Fibroblast of lung (primary cell): ENCODE measurements around the gene NKX1-2. TPM values are rescaled to one million over a fixed set of nuclear protein-coding genes. Genes with fewer than 3 reads are reported as not detected.

Source experiments
- DNase-seq, 2 donors: peaks; one replicate each; pipeline versions ENCODE4 v3.0.0 to v3.0.0-alpha.2; 2010; ENCODE audit warnings: low read depth in 2 of 2
- H2AFZ ChIP-seq: 2 replicates; pipeline ENCODE4 v1.5.1; 2012; ENCODE audit warnings: low read length, control low read depth, inconsistent platforms
- H3K27ac ChIP-seq: 2 replicates; pipeline ENCODE4 v1.5.1; 2011; ENCODE audit warnings: low read length, control low read depth; ENCODE audit not compliant: insufficient read depth
- H3K27me3 ChIP-seq: 2 replicates; pipeline ENCODE4 v1.5.1; 2011; ENCODE audit warnings: mild to moderate bottlenecking, low read length; ENCODE audit not compliant: control insufficient read depth, insufficient read depth
- H3K36me3 ChIP-seq: 2 replicates; pipeline ENCODE4 v1.5.1; 2011; ENCODE audit warnings: low read length; ENCODE audit not compliant: control insufficient read depth, insufficient read depth
- H3K4me1 ChIP-seq: 2 replicates; pipeline ENCODE4 v1.5.1; 2011; ENCODE audit warnings: low read length; ENCODE audit not compliant: control insufficient read depth, insufficient read depth; ENCODE audit errors: extremely low read depth
- H3K4me2 ChIP-seq: 2 replicates; pipeline ENCODE4 v1.5.1; 2011; ENCODE audit warnings: low read length, control low read depth; ENCODE audit not compliant: insufficient read depth; ENCODE audit errors: extremely low read depth
- H3K4me3 ChIP-seq, 4 experiments: fragments of 200-600 bp in 1 of 4; sonication (generic) in 1 of 4; replicated peaks in 1 of 4; 2 replicates each; pipeline ENCODE4 v1.5.1; 2011 to 2016; ENCODE audit warnings: low read length in 4 of 4, low read depth in 3 of 4, mild to moderate bottlenecking in 3 of 4, control low read depth in 2 of 4, inconsistent platforms in 1 of 4, mixed read lengths in 1 of 4; ENCODE audit not compliant: insufficient read depth in 1 of 4; ENCODE audit errors: control extremely low read depth in 1 of 4
- H3K79me2 ChIP-seq: 2 replicates; pipeline ENCODE4 v1.5.1; 2012; ENCODE audit warnings: mild to moderate bottlenecking, low read length, inconsistent platforms; ENCODE audit not compliant: control insufficient read depth, insufficient read depth
- H3K9ac ChIP-seq: 2 replicates; pipeline ENCODE4 v1.5.1; 2011; ENCODE audit warnings: mild to moderate bottlenecking, low read length, control low read depth; ENCODE audit not compliant: insufficient read depth
- H3K9me3 ChIP-seq: 2 replicates; pipeline ENCODE4 v1.5.1; 2012; ENCODE audit warnings: low read depth, low read length; ENCODE audit not compliant: control insufficient read depth, insufficient read depth
- H4K20me1 ChIP-seq: 2 replicates; pipeline ENCODE4 v1.5.1; 2011; ENCODE audit warnings: low read length; ENCODE audit not compliant: control insufficient read depth, insufficient read depth; ENCODE audit errors: extremely low read depth
- EZH2 ChIP-seq: IDR thresholded peaks from 2 replicates; pipeline ENCODE4 v1.5.1; 2012; ENCODE audit warnings: low read length, control low read depth, mild to moderate bottlenecking; ENCODE audit errors: missing control alignments
- polyA plus RNA-seq, 2 donors: library from polyadenylated mRNA; depleted of rRNA in 1 of 2; stranded (reverse) in 1 of 2; unstranded in 1 of 2; fragments of >200 nt; gene quantifications; 2 replicates each; pipeline ENCODE4 v1.2.1, GENCODE V29; 2011 to 2012; ENCODE audit warnings: missing spikeins in 1 of 2
- total RNA-seq: library from RNA; depleted of rRNA; stranded (reverse); fragments of >200 nt; gene quantifications from 2 replicates; pipeline ENCODE4 v1.2.1, GENCODE V29; 2014
- TF ChIP-seq, protein P1 (sequence below), 2 donors: IDR thresholded peaks in 1 of 2; conservative IDR thresholded peaks in 1 of 2; 1 replicate in 1 of 2; 2 replicates in 1 of 2; pipeline ENCODE4 v1.5.1; 2011 to 2012; ENCODE audit warnings: low read length in 2 of 2, control low read depth in 1 of 2, inconsistent platforms in 1 of 2, low read depth in 1 of 2, mild to moderate bottlenecking in 1 of 2

NKX1-2 gene
- total and polyA plus RNA-seq, 2 donors (not counting 1 experiment from before 2014, with no cell fraction given), result not detected

DNA sequence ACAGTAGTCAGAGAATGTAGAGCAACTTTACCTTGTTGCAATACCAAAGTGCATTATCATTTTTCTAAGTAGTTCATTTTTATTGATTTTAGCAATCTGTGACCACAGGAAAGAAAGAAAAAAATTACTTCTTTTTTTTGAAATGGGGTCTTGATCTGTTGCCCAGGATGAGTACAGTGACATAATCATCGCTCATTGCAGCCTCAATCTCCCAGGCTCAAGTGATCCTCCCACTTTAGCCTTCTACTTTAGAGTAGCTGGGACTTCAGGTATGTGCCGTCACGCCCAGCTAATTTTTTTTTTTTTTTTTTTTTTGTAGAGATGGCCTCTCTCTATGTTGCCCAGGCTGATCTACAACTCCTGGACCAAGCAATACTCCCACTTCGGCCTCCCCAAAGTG lies 19.8 kb downstream of the NKX1-2 start:
- TF ChIP-seq EZH2, result no peak
- TF ChIP-seq, protein P1, sequence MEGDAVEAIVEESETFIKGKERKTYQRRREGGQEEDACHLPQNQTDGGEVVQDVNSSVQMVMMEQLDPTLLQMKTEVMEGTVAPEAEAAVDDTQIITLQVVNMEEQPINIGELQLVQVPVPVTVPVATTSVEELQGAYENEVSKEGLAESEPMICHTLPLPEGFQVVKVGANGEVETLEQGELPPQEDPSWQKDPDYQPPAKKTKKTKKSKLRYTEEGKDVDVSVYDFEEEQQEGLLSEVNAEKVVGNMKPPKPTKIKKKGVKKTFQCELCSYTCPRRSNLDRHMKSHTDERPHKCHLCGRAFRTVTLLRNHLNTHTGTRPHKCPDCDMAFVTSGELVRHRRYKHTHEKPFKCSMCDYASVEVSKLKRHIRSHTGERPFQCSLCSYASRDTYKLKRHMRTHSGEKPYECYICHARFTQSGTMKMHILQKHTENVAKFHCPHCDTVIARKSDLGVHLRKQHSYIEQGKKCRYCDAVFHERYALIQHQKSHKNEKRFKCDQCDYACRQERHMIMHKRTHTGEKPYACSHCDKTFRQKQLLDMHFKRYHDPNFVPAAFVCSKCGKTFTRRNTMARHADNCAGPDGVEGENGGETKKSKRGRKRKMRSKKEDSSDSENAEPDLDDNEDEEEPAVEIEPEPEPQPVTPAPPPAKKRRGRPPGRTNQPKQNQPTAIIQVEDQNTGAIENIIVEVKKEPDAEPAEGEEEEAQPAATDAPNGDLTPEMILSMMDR (conservative IDR thresholded peaks at IDR 0.05 in 1 of 2, IDR thresholded peaks at IDR 0.05 in 1 of 2; ENCODE audit: low read depth in 1 of 2, low read length in 2 of 2), result no peak
- H2AFZ ChIP-seq, result no peak overlapping the region
- DNase-seq, result no peak
- H3K36me3 ChIP-seq, result no peaks in the 10 kb centered on the region
- H3K9ac ChIP-seq, result no peak overlapping the region
- H3K4me3 ChIP-seq, result no peak overlapping the region
- H3K4me1 ChIP-seq, result no peaks in the 10 kb centered on the region
- H3K27ac ChIP-seq, result no peak overlapping the region
- no peaks in the 10 kb centered on the region for H4K20me1 ChIP-seq
- no peak overlapping the region for H3K4me2 ChIP-seq
- no peaks in the 10 kb centered on the region for H3K79me2 ChIP-seq
- H3K9me3 ChIP-seq, result no peaks in the 10 kb centered on the region
- peaks cover 3% of the 10 kb centered on the region for H3K27me3 ChIP-seq

DNA sequence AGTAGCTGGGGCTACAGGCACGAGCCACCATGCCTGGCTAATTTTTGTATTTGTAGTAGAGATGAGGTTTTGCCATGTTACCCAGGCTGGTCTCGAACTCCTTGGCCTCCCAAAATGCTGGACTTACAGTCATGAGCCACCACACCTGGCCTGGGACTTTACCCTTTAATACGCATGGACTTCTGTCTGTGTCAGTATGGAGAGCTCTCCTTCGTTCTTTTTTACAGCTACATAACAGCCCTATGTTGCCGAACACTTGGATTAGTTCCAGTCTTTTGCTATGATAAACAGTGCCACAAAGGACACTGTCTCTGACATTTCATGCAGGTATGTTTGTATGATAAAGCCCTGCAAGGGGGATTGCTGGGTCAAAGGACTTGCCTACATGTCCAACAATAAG lies 20.3 kb downstream of the NKX1-2 start:
- Histone ChIP-seq H3K9ac (no peak overlapping the region), H3K4me1 (no peaks in the 10 kb centered on the region), H3K27ac (no peak overlapping the region), H3K36me3 (no peaks in the 10 kb centered on the region), H3K4me2 (no peak overlapping the region), H2AFZ (no peak overlapping the region), H4K20me1 (no peaks in the 10 kb centered on the region), H3K9me3 (no peaks in the 10 kb centered on the region), H3K4me3 (no peak overlapping the region), H3K79me2 (no peaks in the 10 kb centered on the region), H3K27me3 (peaks cover 3% of the 10 kb centered on the region)
- no peak for DNase-seq
- TF ChIP-seq, protein P1 (conservative IDR thresholded peaks at IDR 0.05 in 1 of 2, IDR thresholded peaks at IDR 0.05 in 1 of 2; ENCODE audit: low read depth in 1 of 2, low read length in 2 of 2), result no peak
- no peak for TF ChIP-seq EZH2

DNA sequence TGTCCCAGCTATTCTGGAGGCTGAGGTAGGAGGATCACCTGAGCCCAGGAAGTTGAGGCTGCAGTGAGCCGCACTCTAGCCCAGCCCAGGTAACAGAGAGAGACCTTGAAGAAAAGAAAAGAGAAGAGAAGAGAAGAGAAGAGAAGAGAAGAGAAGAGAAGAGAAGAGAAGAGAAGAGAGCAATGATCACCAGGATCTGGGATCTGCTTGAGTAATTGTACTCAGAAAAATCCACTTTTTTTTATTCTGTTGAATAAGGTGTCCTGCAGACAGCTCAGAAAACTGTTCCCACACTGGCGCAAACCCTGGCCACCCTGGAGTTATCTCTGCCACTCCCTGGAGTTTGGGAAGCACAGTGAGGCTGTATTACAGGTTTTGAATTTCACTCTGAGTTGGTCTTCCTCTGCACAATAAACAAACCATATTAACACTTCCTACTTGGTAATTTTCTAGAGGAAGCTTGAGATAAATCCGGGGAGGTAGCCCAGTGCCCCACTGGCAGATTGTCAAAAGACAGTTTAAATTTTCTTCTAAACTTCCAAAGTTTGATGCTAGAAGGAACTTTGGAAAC lies 21.5 kb downstream of the NKX1-2 start:
- Histone ChIP-seq H3K4me1 (no peaks in the 10 kb centered on the region), H4K20me1 (no peaks in the 10 kb centered on the region), H3K4me2 (no peak overlapping the region), H3K9ac (no peak overlapping the region), H3K27me3 (peaks cover 3% of the 10 kb centered on the region), H3K79me2 (no peaks in the 10 kb centered on the region), H2AFZ (no peak overlapping the region), H3K9me3 (no peaks in the 10 kb centered on the region), H3K36me3 (no peaks in the 10 kb centered on the region), H3K4me3 (no peak overlapping the region), H3K27ac (no peak overlapping the region)
- no peak for TF ChIP-seq EZH2
- TF ChIP-seq, protein P1 (conservative IDR thresholded peaks at IDR 0.05 in 1 of 2, IDR thresholded peaks at IDR 0.05 in 1 of 2; ENCODE audit: low read depth in 1 of 2, low read length in 2 of 2), result no peak
- no peak for DNase-seq
